Measurements from ENCODE around the gene CLCN4.

Gene CLCN4

DNA sequence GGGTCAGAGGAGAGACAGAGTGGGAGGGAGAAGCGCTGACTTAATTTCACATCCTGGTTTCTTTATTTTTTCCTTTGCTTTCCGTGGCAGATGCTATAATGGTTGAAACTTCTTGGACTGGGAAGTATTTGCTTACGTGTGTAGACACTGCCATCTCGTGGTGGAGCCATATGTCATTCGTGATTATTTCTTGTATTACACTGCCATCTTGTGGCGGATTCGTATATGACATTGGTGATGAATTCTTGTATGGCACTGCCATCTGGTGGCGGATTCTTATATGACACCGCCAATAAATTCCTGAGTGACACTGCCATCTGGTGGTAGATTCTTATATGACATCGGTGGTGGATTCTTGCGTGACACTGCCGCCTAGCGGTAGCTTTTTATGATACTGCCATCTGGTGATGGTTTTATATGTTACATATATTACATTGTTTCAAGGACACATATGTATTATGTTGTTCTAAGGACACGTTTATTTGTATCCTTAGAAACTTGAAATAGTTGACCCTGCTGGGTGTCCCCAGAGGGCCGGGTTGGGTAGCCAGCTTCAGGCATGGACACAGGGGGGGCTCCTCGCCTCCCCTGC, 37.3 kb upstream of the CLCN4 start:
- Histone ChIP-seq H3K27me3 (ENCODE audit: insufficient read depth, low read length, poor library complexity, severe bottlenecking) (no peaks in the 10 kb centered on the region), H3K79me2 (ENCODE audit: insufficient read depth, low read length) (no peaks in the 10 kb centered on the region), H3F3A (ENCODE audit: low read depth) (no peaks in the 10 kb centered on the region), H2AFZ (ENCODE audit: low read length) (no peak overlapping the region), H3K9me2 (replicated peaks; ENCODE audit: low read depth, low read length) (no peaks in the 10 kb centered on the region), H3K4me1 (ENCODE audit: insufficient read depth, low read length, poor library complexity, severe bottlenecking) (no peaks in the 10 kb centered on the region), H3K36me3 (ENCODE audit: insufficient read depth, low read length) (peaks cover 7% of the 10 kb centered on the region; the same call in 1 of the 2 replicates), H3K4me2 (ENCODE audit: low read depth, low read length, poor library complexity, severe bottlenecking) (no peak overlapping the region), H3K4me3 (ENCODE audit: low read length, poor library complexity, severe bottlenecking) (no peak overlapping the region), H3K9ac (ENCODE audit: low read depth, low read length, poor library complexity, severe bottlenecking) (no peak overlapping the region), H4K20me1 (ENCODE audit: insufficient read depth, low read length, poor library complexity, severe bottlenecking) (no peaks in the 10 kb centered on the region), H3K9me3 (ENCODE audit: insufficient read depth, low read depth, low read length) (no peaks in the 10 kb centered on the region)
- TF ChIP-seq, protein P1, sequence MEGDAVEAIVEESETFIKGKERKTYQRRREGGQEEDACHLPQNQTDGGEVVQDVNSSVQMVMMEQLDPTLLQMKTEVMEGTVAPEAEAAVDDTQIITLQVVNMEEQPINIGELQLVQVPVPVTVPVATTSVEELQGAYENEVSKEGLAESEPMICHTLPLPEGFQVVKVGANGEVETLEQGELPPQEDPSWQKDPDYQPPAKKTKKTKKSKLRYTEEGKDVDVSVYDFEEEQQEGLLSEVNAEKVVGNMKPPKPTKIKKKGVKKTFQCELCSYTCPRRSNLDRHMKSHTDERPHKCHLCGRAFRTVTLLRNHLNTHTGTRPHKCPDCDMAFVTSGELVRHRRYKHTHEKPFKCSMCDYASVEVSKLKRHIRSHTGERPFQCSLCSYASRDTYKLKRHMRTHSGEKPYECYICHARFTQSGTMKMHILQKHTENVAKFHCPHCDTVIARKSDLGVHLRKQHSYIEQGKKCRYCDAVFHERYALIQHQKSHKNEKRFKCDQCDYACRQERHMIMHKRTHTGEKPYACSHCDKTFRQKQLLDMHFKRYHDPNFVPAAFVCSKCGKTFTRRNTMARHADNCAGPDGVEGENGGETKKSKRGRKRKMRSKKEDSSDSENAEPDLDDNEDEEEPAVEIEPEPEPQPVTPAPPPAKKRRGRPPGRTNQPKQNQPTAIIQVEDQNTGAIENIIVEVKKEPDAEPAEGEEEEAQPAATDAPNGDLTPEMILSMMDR (conservative IDR thresholded peaks at IDR 0.05; ENCODE audit: low read length), result peak; percentile 100
- no peak for TF ChIP-seq EZH2phosphoT487 (IDR thresholded peaks at IDR 0.05; ENCODE audit: borderline replicate concordance)

DNA sequence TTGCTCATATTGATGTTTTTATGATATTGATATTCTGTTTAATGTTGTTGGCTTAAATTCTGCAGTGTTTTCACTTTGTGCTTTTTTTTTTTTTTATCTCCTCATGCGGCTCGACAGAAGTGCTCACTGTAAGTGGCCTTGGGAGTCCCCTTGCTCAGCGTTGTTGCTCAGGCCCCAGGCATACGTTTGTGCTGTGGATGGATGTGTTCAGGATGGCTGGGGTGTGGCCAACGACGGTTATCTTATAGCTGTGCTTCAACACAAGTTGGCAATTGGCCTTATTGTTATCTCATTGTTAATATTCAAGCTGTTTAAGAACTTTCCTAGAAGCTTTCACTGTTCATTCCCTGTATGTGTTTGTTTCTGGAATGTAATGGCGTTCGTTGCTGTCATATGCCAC, 36.4 kb upstream of the CLCN4 start:
- Histone ChIP-seq H2AFZ (ENCODE audit: low read length) (no peak overlapping the region), H3K4me1 (ENCODE audit: insufficient read depth, low read length, poor library complexity, severe bottlenecking) (no peaks in the 10 kb centered on the region), H4K20me1 (ENCODE audit: insufficient read depth, low read length, poor library complexity, severe bottlenecking) (no peaks in the 10 kb centered on the region), H3K79me2 (ENCODE audit: insufficient read depth, low read length) (no peaks in the 10 kb centered on the region), H3F3A (ENCODE audit: low read depth) (no peaks in the 10 kb centered on the region), H3K27me3 (ENCODE audit: insufficient read depth, low read length, poor library complexity, severe bottlenecking) (no peaks in the 10 kb centered on the region), H3K9me2 (replicated peaks; ENCODE audit: low read depth, low read length) (no peaks in the 10 kb centered on the region), H3K36me3 (ENCODE audit: insufficient read depth, low read length) (peaks cover 7% of the 10 kb centered on the region; the same call in 1 of the 2 replicates), H3K9ac (ENCODE audit: low read depth, low read length, poor library complexity, severe bottlenecking) (no peak overlapping the region), H3K4me2 (ENCODE audit: low read depth, low read length, poor library complexity, severe bottlenecking) (no peak overlapping the region), H3K4me3 (ENCODE audit: low read length, poor library complexity, severe bottlenecking) (no peak overlapping the region), H3K9me3 (ENCODE audit: insufficient read depth, low read depth, low read length) (no peaks in the 10 kb centered on the region)
- TF ChIP-seq, protein P1 (conservative IDR thresholded peaks at IDR 0.05; ENCODE audit: low read length), result no peak
- no peak for TF ChIP-seq EZH2phosphoT487 (IDR thresholded peaks at IDR 0.05; ENCODE audit: borderline replicate concordance)

GRCh38 chrX:10120828-10121227, 35.9 kb upstream of the CLCN4 start:
- Histone ChIP-seq H3K4me2 (ENCODE audit: low read depth, low read length, poor library complexity, severe bottlenecking) (no peak overlapping the region), H3K36me3 (ENCODE audit: insufficient read depth, low read length) (peaks cover 7% of the 10 kb centered on the region; the same call in 1 of the 2 replicates), H3K9me3 (ENCODE audit: insufficient read depth, low read depth, low read length) (no peaks in the 10 kb centered on the region), H3K9me2 (replicated peaks; ENCODE audit: low read depth, low read length) (no peaks in the 10 kb centered on the region), H3K9ac (ENCODE audit: low read depth, low read length, poor library complexity, severe bottlenecking) (no peak overlapping the region), H3K4me3 (ENCODE audit: low read length, poor library complexity, severe bottlenecking) (no peak overlapping the region), H3F3A (ENCODE audit: low read depth) (no peaks in the 10 kb centered on the region), H4K20me1 (ENCODE audit: insufficient read depth, low read length, poor library complexity, severe bottlenecking) (no peaks in the 10 kb centered on the region), H3K4me1 (ENCODE audit: insufficient read depth, low read length, poor library complexity, severe bottlenecking) (no peaks in the 10 kb centered on the region), H3K79me2 (ENCODE audit: insufficient read depth, low read length) (no peaks in the 10 kb centered on the region), H3K27me3 (ENCODE audit: insufficient read depth, low read length, poor library complexity, severe bottlenecking) (no peaks in the 10 kb centered on the region), H2AFZ (ENCODE audit: low read length) (no peak overlapping the region)
- TF ChIP-seq, protein P1 (conservative IDR thresholded peaks at IDR 0.05; ENCODE audit: low read length), result no peak
- TF ChIP-seq EZH2phosphoT487 (IDR thresholded peaks at IDR 0.05; ENCODE audit: borderline replicate concordance), result no peak
